ENCODE results near the gene RNPS1.
"Not testable (repeated sequence)": the region's sequence is repeated elsewhere in the genome, so short reads cannot be mapped to it uniquely, and the experiment has no call there.

Gene RNPS1

GRCh38 chr16:2282866-2283555, 15.1 kb upstream of the RNPS1 start:
- DNase-seq (ENCODE audit: low read depth): no peak

- DNase-seq (ENCODE audit: low read depth): no peak
Measured at GRCh38 chr16:2282262-2282661, 14.3 kb upstream of the RNPS1 start.

- no peak for DNase-seq (ENCODE audit: low read depth)
Measured at GRCh38 chr16:2280981-2281542, 13.1 kb upstream of the RNPS1 start.

GRCh38 chr16:2280461-2280860, 12.5 kb upstream of the RNPS1 start:
- DNase-seq (ENCODE audit: low read depth): no peak

GRCh38 chr16:2278956-2279800, 11.3 kb upstream of the RNPS1 start:
- DNase-seq (ENCODE audit: low read depth): no peak

GRCh38 chr16:2278272-2278608, 10.3 kb upstream of the RNPS1 start:
- no peak for DNase-seq (ENCODE audit: low read depth)

GRCh38 chr16:2277466-2278271, 9.7 kb upstream of the RNPS1 start:
- no peak for DNase-seq (ENCODE audit: low read depth)

- DNase-seq (ENCODE audit: low read depth): no peak
Measured at GRCh38 chr16:2276368-2277195, 8.7 kb upstream of the RNPS1 start.

- no peak for DNase-seq (ENCODE audit: low read depth)
Measured at GRCh38 chr16:2275476-2276367, 7.8 kb upstream of the RNPS1 start.

- DNase-seq (ENCODE audit: low read depth): no peak
Measured at GRCh38 chr16:2273931-2274330, 6.0 kb upstream of the RNPS1 start.

- DNase-seq (ENCODE audit: low read depth): no peak
Measured at GRCh38 chr16:2273484-2273883, 5.6 kb upstream of the RNPS1 start.

- no peak for DNase-seq (ENCODE audit: low read depth)
Measured at GRCh38 chr16:2271848-2272461, 4.0 kb upstream of the RNPS1 start.

GRCh38 chr16:2270588-2271470, 2.9 kb upstream of the RNPS1 start:
- DNase-seq (ENCODE audit: low read depth): no peak

- no peak for DNase-seq (ENCODE audit: low read depth)
Measured at GRCh38 chr16:2270070-2270462, 2.1 kb upstream of the RNPS1 start.

- peak; percentile 16 for DNase-seq (ENCODE audit: low read depth)
Measured at GRCh38 chr16:2267505-2267912, 417 bp downstream of the RNPS1 start.

- DNase-seq (ENCODE audit: low read depth): peak; percentile 10
Measured at GRCh38 chr16:2266887-2267286, 1.0 kb downstream of the RNPS1 start.

GRCh38 chr16:2263026-2263425, 4.9 kb downstream of the RNPS1 start:
- not testable (repeated sequence) for DNase-seq (ENCODE audit: low read depth)

- DNase-seq (ENCODE audit: low read depth): no peak
Measured at GRCh38 chr16:2260250-2260649, 7.7 kb downstream of the RNPS1 start.

- not testable (repeated sequence) for DNase-seq (ENCODE audit: low read depth)
Measured at GRCh38 chr16:2258530-2258929, 9.4 kb downstream of the RNPS1 start.
